SIG-M5 (cell line): ENCODE measurements around the gene TMEM62.
A peak's percentile ranks its signal among the peaks of the same experiment; 100 is the strongest.
"Not testable (repeated sequence)": the region's sequence is repeated elsewhere in the genome, so short reads cannot be mapped to it uniquely, and the experiment has no call there.

Experiments
- DNase-seq: peaks from one replicate; lab custom pipeline; 2025; lab: John Stamatoyannopoulos, UW

The TMEM62 gene

GRCh38 chr15:43177147-43177546, 43.8 kb downstream of the TMEM62 start:
- not testable (repeated sequence) for DNase-seq

GRCh38 chr15:43183270-43183669, 49.9 kb downstream of the TMEM62 start:
- DNase-seq = no peak

GRCh38 chr15:43184407-43185124, 51.2 kb downstream of the TMEM62 start:
- DNase-seq = no peak

- peak; percentile 34 for DNase-seq
These were observed 52.0 kb downstream of the TMEM62 start, which contains the start of gene CCNDBP1 for GRCh38 chr15:43185157-43186002. Gene CCNDBP1 (plus strand): TSS chr15:43185403. CDS start chr15:43185499, 96 bp downstream.

- no peak for DNase-seq
These were observed 52.6 kb downstream of the TMEM62 start for GRCh38 chr15:43186003-43186353.

GRCh38 chr15:43187544-43188155, 54.3 kb downstream of the TMEM62 start:
- DNase-seq = no peak

GRCh38 chr15:43189296-43189695, 55.9 kb downstream of the TMEM62 start:
- DNase-seq = no peak

- DNase-seq = no peak
These were observed 56.8 kb downstream of the TMEM62 start for GRCh38 chr15:43190178-43190577.

- DNase-seq = no peak
These were observed 60.3 kb downstream of the TMEM62 start for GRCh38 chr15:43193710-43194109.

- no peak for DNase-seq
These were observed 61.4 kb downstream of the TMEM62 start for GRCh38 chr15:43194795-43195194.

GRCh38 chr15:43196760-43197548, 63.6 kb downstream of the TMEM62 start:
- no peak for DNase-seq

GRCh38 chr15:43197773-43198172, 64.4 kb downstream of the TMEM62 start:
- DNase-seq = not testable (repeated sequence)

GRCh38 chr15:43198556-43198955, 65.2 kb downstream of the TMEM62 start:
- DNase-seq = not testable (repeated sequence)

GRCh38 chr15:43198992-43199391, 65.6 kb downstream of the TMEM62 start:
- no peak for DNase-seq

GRCh38 chr15:43199945-43200488, 66.6 kb downstream of the TMEM62 start:
- DNase-seq = no peak

GRCh38 chr15:43204016-43204901, 70.9 kb downstream of the TMEM62 start:
- no peak for DNase-seq

- no peak for DNase-seq
These were observed 72.7 kb downstream of the TMEM62 start for GRCh38 chr15:43206054-43206453.

GRCh38 chr15:43207024-43207423, 73.6 kb downstream of the TMEM62 start:
- no peak for DNase-seq

- no peak for DNase-seq
These were observed 74.9 kb downstream of the TMEM62 start for GRCh38 chr15:43208052-43209002.
